PC-9 (cell line): ENCODE measurements around the gene LIME1. TPM values are rescaled to one million over a fixed set of nuclear protein-coding genes. Genes with fewer than 3 reads are reported as not detected.
"Not testable (repeated sequence)": the region's sequence is repeated elsewhere in the genome, so short reads cannot be mapped to it uniquely, and the experiment has no call there.

ENCODE experiments used
- BruUV-seq: library from RNA; stranded (reverse); fragments of 400-500 nt; replicated peaks from 2 replicates; lab custom pipeline; 2021; lab: Mats Ljungman, UMichigan
- CTCF ChIA-PET: fragments of 300-600 bp; sonication (Branson Sonifier 250); formaldehyde crosslinking; loops from one replicate; lab custom pipeline; 2022; ENCODE audit warnings: antibody characterized with exemption; lab: Charles Lee
- POLR2A ChIA-PET: fragments of 300-600 bp; sonication (Branson Sonifier 250); formaldehyde crosslinking; loops from one replicate; lab custom pipeline; 2022; ENCODE audit warnings: antibody characterized with exemption; ENCODE audit not compliant: unreplicated experiment; lab: Charles Lee
- DNase-seq, 2 experiments: peaks; one replicate each; pipeline versions ENCODE4 v3.0.0 to v3.0.0-alpha.2; 2015 to 2022; ENCODE audit warnings: mixed read lengths in 1 of 2
- H2AFZ ChIP-seq: fragments of 200-600 bp; sonication (generic); 2 replicates; pipeline ENCODE4 v1.8.1; 2017; ENCODE audit warnings: antibody characterized with exemption
- H3F3A ChIP-seq: fragments of 200-600 bp; sonication (generic); 2 replicates; pipeline ENCODE4 v1.8.1; 2017; ENCODE audit warnings: antibody characterized with exemption, mild to moderate bottlenecking, low read depth; ENCODE audit not compliant: insufficient read depth
- H3K27ac ChIP-seq: fragments of 200-600 bp; sonication (generic); 2 replicates; pipeline ENCODE4 v1.6.1; 2016; ENCODE audit warnings: mixed run types
- H3K27me3 ChIP-seq: fragments of 200-600 bp; sonication (generic); 2 replicates; pipeline ENCODE4 v1.6.1; 2016; ENCODE audit warnings: low read depth, mixed run types; ENCODE audit not compliant: insufficient read depth
- H3K36me3 ChIP-seq: fragments of 200-600 bp; sonication (generic); 2 replicates; pipeline ENCODE4 v1.6.1; 2016; ENCODE audit warnings: low read depth, mixed run types
- H3K4me1 ChIP-seq: fragments of 200-600 bp; sonication (generic); replicated peaks from 2 replicates; pipeline ENCODE4 v1.6.1; 2016; ENCODE audit warnings: mixed run types; ENCODE audit not compliant: insufficient read depth
- H3K4me2 ChIP-seq: fragments of 200-600 bp; sonication (generic); 2 replicates; pipeline ENCODE4 v1.6.1; 2017; ENCODE audit warnings: mixed run types
- H3K4me3 ChIP-seq: fragments of 200-600 bp; sonication (generic); 2 replicates; pipeline ENCODE4 v1.6.1; 2016; ENCODE audit warnings: mixed run types
- H3K79me2 ChIP-seq: fragments of 200-600 bp; sonication (generic); 2 replicates; pipeline ENCODE4 v1.6.1; 2017; ENCODE audit warnings: low read depth, mixed run types
- H3K9me2 ChIP-seq: fragments of 200-600 bp; sonication (generic); 2 replicates; pipeline ENCODE4 v1.8.1; 2017; ENCODE audit warnings: mild to moderate bottlenecking; ENCODE audit not compliant: insufficient read depth
- H3K9me3 ChIP-seq: fragments of 200-600 bp; sonication (generic); 2 replicates; pipeline ENCODE4 v1.8.1; 2016; ENCODE audit warnings: low read depth; ENCODE audit not compliant: insufficient read depth
- H4K20me1 ChIP-seq: fragments of 200-600 bp; sonication (generic); 2 replicates; pipeline ENCODE4 v1.8.1; 2017; ENCODE audit not compliant: insufficient read depth
- CTCF ChIP-seq: fragments of 200-600 bp; sonication (generic); conservative IDR thresholded peaks from 2 replicates; pipeline ENCODE4 v1.6.1; 2017; ENCODE audit warnings: mixed run types, antibody characterized with exemption, mild to moderate bottlenecking, moderate library complexity
- EZH2 ChIP-seq: fragments of 200-600 bp; sonication (generic); IDR thresholded peaks from 2 replicates; pipeline ENCODE4 v1.8.0; 2017; ENCODE audit warnings: antibody characterized with exemption, low read depth
- intact Hi-C: fragments of 100-400 bp; cut with micrococcal nuclease; formaldehyde crosslinking; loops from one replicate; pipeline ENCODE4 v1.10.0; 2022; ENCODE audit not compliant: unreplicated experiment
- total RNA-seq: library from RNA; stranded (reverse); gene quantifications from 2 replicates; pipeline ENCODE4 v1.2.3, GENCODE V29; 2021

LIME1 gene
- total RNA-seq, 1 experiment from 2014 or later = 18.7 TPM

- TF ChIP-seq CTCF (no peak), EZH2 (no peak)
- Histone ChIP-seq H3K36me3 (peaks cover 62% of the 10 kb centered on the region), H3K9me2 (no peaks in the 10 kb centered on the region), H4K20me1 (peaks cover 17% of the 10 kb centered on the region), H3K4me3 (no peak overlapping the region), H2AFZ (no peak overlapping the region), H3K27ac (no peak overlapping the region), H3K4me2 (no peak overlapping the region), H3K27me3 (no peaks in the 10 kb centered on the region), H3K4me1 (no peaks in the 10 kb centered on the region), H3K79me2 (peaks cover 84% of the 10 kb centered on the region), H3F3A (peaks cover 8% of the 10 kb centered on the region; the same call in 1 of the 2 replicates), H3K9me3 (no peaks in the 10 kb centered on the region)
- ChIA-PET POLR2A (interaction anchor here (0.7 kb wide), 1 partner anchor 244 kb away, joined by 23 read pairs; no protein-coding TSS in a partner anchor), CTCF (no interaction called here)
- peak in 1 of 2 experiments; percentile 19 for DNase-seq
- no TSS peak for BruUV-seq
- intact Hi-C loops = no loop called here
Observed at GRCh38 chr20:63714858-63715257, 21.6 kb upstream of the LIME1 start.

GRCh38 chr20:63718996-63719395 is 17.5 kb upstream of the LIME1 start:
- BruUV-seq = no TSS peak
- Histone ChIP-seq H3K79me2 (peaks cover 52% of the 10 kb centered on the region), H3F3A (peaks cover 8% of the 10 kb centered on the region; the same call in 1 of the 2 replicates), H3K4me3 (no peak overlapping the region), H3K9me3 (peaks cover 3% of the 10 kb centered on the region; the same call in 1 of the 2 replicates), H3K4me2 (no peak overlapping the region), H3K27me3 (no peaks in the 10 kb centered on the region), H3K36me3 (peaks cover 40% of the 10 kb centered on the region), H3K27ac (no peak overlapping the region), H4K20me1 (peaks cover 16% of the 10 kb centered on the region), H3K9me2 (no peaks in the 10 kb centered on the region), H3K4me1 (no peaks in the 10 kb centered on the region), H2AFZ (no peak overlapping the region)
- no peak for DNase-seq
- POLR2A ChIA-PET = no interaction called here
- TF ChIP-seq CTCF = no peak
- no peak for TF ChIP-seq EZH2
- CTCF ChIA-PET = no interaction called here
- intact Hi-C loops = no loop called here

GRCh38 chr20:63722967-63723622 is 13.4 kb upstream of the LIME1 start:
- CTCF ChIA-PET = interaction anchor here (0.7 kb wide), 1 partner anchor 73 kb away, joined by 4 read pairs; no protein-coding TSS in a partner anchor
- H3K9me3 ChIP-seq = peaks cover 13% of the 10 kb centered on the region
- H3K4me1 ChIP-seq, H3K9me2 ChIP-seq, BruUV-seq, DNase-seq, H3K27me3 ChIP-seq, H3K27ac ChIP-seq, H3K4me2 ChIP-seq, H3K4me3 ChIP-seq, H2AFZ ChIP-seq, intact Hi-C loops, POLR2A ChIA-PET: not testable (repeated sequence)
- peaks cover 12% of the 10 kb centered on the region for H4K20me1 ChIP-seq
- H3K36me3 ChIP-seq = peaks cover 25% of the 10 kb centered on the region
- peaks cover 21% of the 10 kb centered on the region for H3K79me2 ChIP-seq
- H3F3A ChIP-seq = peaks cover 16% of the 10 kb centered on the region; the same call in 1 of the 2 replicates

GRCh38 chr20:63730189-63730733 is 6.2 kb upstream of the LIME1 start:
- H3K27ac ChIP-seq, H3K9me3 ChIP-seq, H3K27me3 ChIP-seq, intact Hi-C loops, CTCF ChIA-PET, H3K4me2 ChIP-seq, H3K4me1 ChIP-seq, H3K4me3 ChIP-seq, BruUV-seq, H3K79me2 ChIP-seq, H2AFZ ChIP-seq, H3K9me2 ChIP-seq, POLR2A ChIA-PET: not testable (repeated sequence)
- peaks cover 13% of the 10 kb centered on the region; the same call in 1 of the 2 replicates for H3K36me3 ChIP-seq
- H3F3A ChIP-seq = peaks cover 26% of the 10 kb centered on the region; the same call in 1 of the 2 replicates
- peak in 1 of 2 experiments; percentile 22 for DNase-seq
- H4K20me1 ChIP-seq = peaks cover 12% of the 10 kb centered on the region
